OCI-LY7 (cell line): ENCODE data around the gene FARSA. TPM values are rescaled to one million over a fixed set of nuclear protein-coding genes. Genes with fewer than 3 reads are reported as not detected.
"Not testable (repeated sequence)": the region's sequence is repeated elsewhere in the genome, so short reads cannot be mapped to it uniquely, and the experiment has no call there.

ENCODE experiments used
- BruUV-seq: library from RNA; stranded (reverse); fragments of 400-500 nt; replicated peaks from 2 replicates; lab custom pipeline; 2021; lab: Mats Ljungman, UMichigan
- CTCF ChIA-PET: fragments of 300-600 bp; sonication (Branson Sonifier 250); formaldehyde crosslinking; loops from one replicate; lab custom pipeline; 2022; ENCODE audit warnings: antibody characterized with exemption; ENCODE audit not compliant: unreplicated experiment; lab: Charles Lee
- POLR2A ChIA-PET: fragments of 300-600 bp; sonication (Branson Sonifier 250); formaldehyde crosslinking; loops from one replicate; lab custom pipeline; 2022; ENCODE audit warnings: antibody characterized with exemption; lab: Charles Lee
- DNase-seq: peaks from one replicate; pipeline ENCODE4 v3.0.0-alpha.2; 2015; ENCODE audit warnings: low spot score
- H2AFZ ChIP-seq: fragments of 200-600 bp; sonication (generic), shearing (Covaris generic); 2 replicates; pipeline ENCODE4 v1.6.1; 2014; ENCODE audit warnings: mild to moderate bottlenecking, antibody characterized with exemption, low read length, moderate library complexity
- H3K27ac ChIP-seq: fragments of 200-600 bp; sonication (generic); 2 replicates; pipeline ENCODE4 v1.5.1; 2014; ENCODE audit warnings: mixed run types, low read depth, mild to moderate bottlenecking, moderate library complexity, low read length, inconsistent platforms; ENCODE audit not compliant: poor library complexity, severe bottlenecking
- H3K36me3 ChIP-seq: fragments of 200-600 bp; sonication (generic); 2 replicates; pipeline ENCODE4 v1.6.1; 2014; ENCODE audit warnings: mild to moderate bottlenecking, antibody characterized with exemption, low read length, moderate library complexity, mixed read lengths; ENCODE audit not compliant: insufficient read depth
- H3K4me1 ChIP-seq: fragments of 200-600 bp; sonication (generic); 2 replicates; pipeline ENCODE4 v1.5.1; 2014; ENCODE audit warnings: mild to moderate bottlenecking, low read length; ENCODE audit not compliant: insufficient read depth, poor library complexity, severe bottlenecking
- H3K4me2 ChIP-seq: fragments of 200-600 bp; sonication (generic); 2 replicates; pipeline ENCODE4 v1.6.1; 2014; ENCODE audit warnings: mild to moderate bottlenecking, low read length
- H3K4me3 ChIP-seq: fragments of 200-600 bp; sonication (generic); 2 replicates; pipeline ENCODE4 v1.5.1; 2014; ENCODE audit warnings: mild to moderate bottlenecking, low read depth, low read length; ENCODE audit not compliant: poor library complexity, severe bottlenecking
- H3K79me2 ChIP-seq: fragments of 200-600 bp; sonication (generic); 2 replicates; pipeline ENCODE4 v1.6.1; 2016; ENCODE audit warnings: low read depth, mild to moderate bottlenecking, low read length, moderate library complexity, mixed read lengths; ENCODE audit not compliant: insufficient read depth
- H3K9me2 ChIP-seq: fragments of 200-600 bp; sonication (generic); 2 replicates; pipeline ENCODE4 v1.6.1; 2016; ENCODE audit warnings: mild to moderate bottlenecking, low read length, mixed read lengths; ENCODE audit not compliant: insufficient read depth
- H3K9me3 ChIP-seq: fragments of 200-600 bp; sonication (generic); 2 replicates; pipeline ENCODE4 v1.6.1; 2014; ENCODE audit warnings: mild to moderate bottlenecking, mixed run types, low read length, mixed read lengths
- H4K20me1 ChIP-seq: fragments of 200-600 bp; sonication (generic); 2 replicates; pipeline ENCODE4 v1.6.1; 2014; ENCODE audit warnings: mild to moderate bottlenecking, antibody characterized with exemption, low read length, moderate library complexity, mixed read lengths; ENCODE audit not compliant: insufficient read depth
- EZH2phosphoT487 ChIP-seq: fragments of 200-600 bp; sonication (generic); IDR thresholded peaks from 2 replicates; pipeline ENCODE4 v1.6.1; 2018; ENCODE audit warnings: low read depth, borderline replicate concordance, mild to moderate bottlenecking, mixed run types, antibody characterized with exemption, low read length, moderate library complexity, mixed read lengths
- intact Hi-C: fragments of 100-400 bp; cut with micrococcal nuclease; formaldehyde crosslinking; loops from one replicate; pipeline ENCODE4 v1.10.0; 2022; ENCODE audit not compliant: unreplicated experiment
- total RNA-seq, 2 experiments: library from RNA; depleted of rRNA in 1 of 2; stranded (reverse); fragments of >200 nt in 1 of 2; shearing (Covaris generic) in 1 of 2; gene quantifications; 2 replicates each; pipeline ENCODE4 v1.2.3, GENCODE V29; 2014 to 2022
- TF ChIP-seq, protein P1 (sequence below): fragments of 200-600 bp; sonication (generic); conservative IDR thresholded peaks from 2 replicates; pipeline ENCODE4 v1.5.1; 2014; ENCODE audit warnings: mild to moderate bottlenecking, antibody characterized with exemption, low read length, moderate library complexity, mixed read lengths

The FARSA gene
- total RNA-seq, 2 experiments from 2014 or later, result 117 to 135 TPM

DNA sequence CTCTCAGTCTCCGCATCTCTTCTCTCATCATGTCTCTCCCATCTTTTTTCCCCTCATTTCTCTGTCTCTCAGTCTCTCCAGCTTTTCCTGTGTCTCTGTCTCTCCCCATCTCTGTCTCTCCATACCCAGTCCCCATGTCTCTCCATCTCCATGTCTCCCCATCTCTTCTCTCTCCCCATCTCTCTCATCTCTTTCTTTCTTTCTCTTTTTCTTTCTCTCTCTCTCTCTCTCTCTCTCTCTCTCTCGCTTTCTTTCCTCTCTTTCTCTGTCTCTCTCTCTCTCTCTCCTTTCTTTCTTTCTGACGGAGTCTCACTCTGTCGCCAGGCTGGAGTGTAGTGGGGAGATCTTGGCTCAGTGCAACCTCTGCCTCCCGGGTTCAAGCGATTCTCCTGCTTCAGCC lies 49.1 kb upstream of the FARSA start:
- Histone ChIP-seq H3K27ac (no peak overlapping the region), H3K4me1 (no peaks in the 10 kb centered on the region), H3K9me2 (no peaks in the 10 kb centered on the region), H2AFZ (no peak overlapping the region), H4K20me1 (no peaks in the 10 kb centered on the region), H3K36me3 (no peaks in the 10 kb centered on the region), H3K4me3 (no peak overlapping the region), H3K4me2 (no peak overlapping the region), H3K9me3 (no peaks in the 10 kb centered on the region), H3K79me2 (no peaks in the 10 kb centered on the region)
- ChIA-PET CTCF (no interaction called here), POLR2A (no interaction called here)
- no peak for DNase-seq
- intact Hi-C loops, result loop anchor here (2.0 kb wide), 1 partner anchor 78 kb away; no protein-coding TSS in a partner anchor
- TF ChIP-seq, protein P1, sequence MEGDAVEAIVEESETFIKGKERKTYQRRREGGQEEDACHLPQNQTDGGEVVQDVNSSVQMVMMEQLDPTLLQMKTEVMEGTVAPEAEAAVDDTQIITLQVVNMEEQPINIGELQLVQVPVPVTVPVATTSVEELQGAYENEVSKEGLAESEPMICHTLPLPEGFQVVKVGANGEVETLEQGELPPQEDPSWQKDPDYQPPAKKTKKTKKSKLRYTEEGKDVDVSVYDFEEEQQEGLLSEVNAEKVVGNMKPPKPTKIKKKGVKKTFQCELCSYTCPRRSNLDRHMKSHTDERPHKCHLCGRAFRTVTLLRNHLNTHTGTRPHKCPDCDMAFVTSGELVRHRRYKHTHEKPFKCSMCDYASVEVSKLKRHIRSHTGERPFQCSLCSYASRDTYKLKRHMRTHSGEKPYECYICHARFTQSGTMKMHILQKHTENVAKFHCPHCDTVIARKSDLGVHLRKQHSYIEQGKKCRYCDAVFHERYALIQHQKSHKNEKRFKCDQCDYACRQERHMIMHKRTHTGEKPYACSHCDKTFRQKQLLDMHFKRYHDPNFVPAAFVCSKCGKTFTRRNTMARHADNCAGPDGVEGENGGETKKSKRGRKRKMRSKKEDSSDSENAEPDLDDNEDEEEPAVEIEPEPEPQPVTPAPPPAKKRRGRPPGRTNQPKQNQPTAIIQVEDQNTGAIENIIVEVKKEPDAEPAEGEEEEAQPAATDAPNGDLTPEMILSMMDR, result no peak
- TF ChIP-seq EZH2phosphoT487, result no peak
- BruUV-seq, result no TSS peak

DNA sequence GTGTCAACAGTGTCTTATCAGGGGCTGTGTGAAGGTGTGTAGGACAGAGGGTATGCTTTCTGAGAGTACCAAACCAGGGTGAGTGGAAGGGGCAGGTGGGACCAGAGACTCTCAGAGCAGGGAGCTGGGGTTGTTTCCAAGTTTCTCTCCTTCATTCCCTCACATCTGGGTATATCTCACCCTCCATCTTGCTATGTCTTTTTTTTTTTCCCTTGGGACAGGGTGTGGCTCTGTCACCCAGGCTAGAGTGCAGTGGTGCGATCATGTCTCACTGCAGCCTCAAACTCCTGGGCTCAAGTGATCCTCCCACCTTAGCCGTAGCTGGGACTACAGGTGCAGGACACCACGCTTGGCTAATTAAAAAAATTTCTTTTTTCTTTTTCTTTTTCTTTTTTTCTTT lies 46.5 kb upstream of the FARSA start:
- intact Hi-C loops, result loop anchor here (5.0 kb wide), 1 partner anchor 282 kb away; no protein-coding TSS in a partner anchor
- ChIA-PET POLR2A (no interaction called here), CTCF (no interaction called here)
- DNase-seq, result no peak
- Histone ChIP-seq H3K9me2 (no peaks in the 10 kb centered on the region), H4K20me1 (no peaks in the 10 kb centered on the region), H3K27ac (no peak overlapping the region), H3K4me2 (no peak overlapping the region), H2AFZ (no peak overlapping the region), H3K79me2 (no peaks in the 10 kb centered on the region), H3K9me3 (no peaks in the 10 kb centered on the region), H3K4me1 (no peaks in the 10 kb centered on the region), H3K36me3 (no peaks in the 10 kb centered on the region), H3K4me3 (no peak overlapping the region)
- no peak for TF ChIP-seq EZH2phosphoT487
- TF ChIP-seq, protein P1, result no peak
- no TSS peak for BruUV-seq

DNA sequence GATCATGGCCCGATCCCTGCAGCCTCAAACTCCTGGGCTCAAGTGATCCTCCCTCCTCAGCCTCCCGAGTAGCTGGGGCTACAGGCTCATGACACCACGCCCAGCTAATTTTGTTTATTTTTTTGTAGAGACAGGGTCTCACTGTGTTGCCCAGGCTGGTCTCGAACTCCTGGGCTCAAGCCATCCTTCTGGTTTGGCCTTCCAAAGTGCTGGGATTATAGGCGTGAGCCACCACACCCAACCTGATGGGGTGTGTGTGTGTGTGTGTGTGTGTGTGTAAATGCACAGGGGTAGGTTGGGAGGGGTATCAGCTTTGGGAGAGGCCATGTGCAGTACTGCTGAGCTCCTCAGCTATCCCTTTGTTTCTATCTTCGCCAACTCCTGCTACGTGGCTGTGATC lies 42.6 kb upstream of the FARSA start:
- H3K27ac ChIP-seq, H3K4me3 ChIP-seq, H2AFZ ChIP-seq, H3K9me2 ChIP-seq, H3K9me3 ChIP-seq, H3K79me2 ChIP-seq, H4K20me1 ChIP-seq, H3K36me3 ChIP-seq, DNase-seq, BruUV-seq, H3K4me2 ChIP-seq, H3K4me1 ChIP-seq: not testable (repeated sequence)
- intact Hi-C loops, result loop anchor here (5.0 kb wide), 1 partner anchor 286 kb away; no protein-coding TSS in a partner anchor
- POLR2A ChIA-PET, result interaction anchor here (1.6 kb wide), 1 partner anchor 119 kb away, joined by 8 read pairs; no protein-coding TSS in a partner anchor
- CTCF ChIA-PET, result interaction anchor here (3.4 kb wide), 1 partner anchor 11 kb away, joined by 11 read pairs; no protein-coding TSS in a partner anchor
